HepG2 (cell line): Measurements from ENCODE around the gene SIVA1. TPM values are rescaled to one million over a fixed set of nuclear protein-coding genes. Genes with fewer than 3 reads are reported as not detected.
A peak's percentile ranks its signal among the peaks of the same experiment; 100 is the strongest.

ENCODE experiments used
- AHR ChIP-seq: IDR thresholded peaks from 2 replicates; pipeline ENCODE4 v1.6.1; 2018; ENCODE audit warnings: missing genetic modification reagents, missing compliant biosample characterization
- AKAP8 ChIP-seq: sonication (generic); formaldehyde crosslinking; IDR thresholded peaks from 2 replicates; pipeline ENCODE4 v1.5.1; 2020; ENCODE audit warnings: mild to moderate bottlenecking, missing genetic modification reagents
- ARHGAP35 ChIP-seq: sonication (generic); formaldehyde crosslinking; IDR thresholded peaks from 2 replicates; pipeline ENCODE4 v1.9.0; 2022; ENCODE audit warnings: mild to moderate bottlenecking, inconsistent platforms, moderate library complexity, missing genetic modification reagents, borderline replicate concordance
- CENPT ChIP-seq: sonication (generic); formaldehyde crosslinking; IDR thresholded peaks from 2 replicates; pipeline ENCODE4 v1.8.0; 2022; ENCODE audit warnings: low read depth, mild to moderate bottlenecking, moderate library complexity, missing genetic modification reagents
- CENPX ChIP-seq: sonication (generic); formaldehyde crosslinking; IDR thresholded peaks from 2 replicates; pipeline ENCODE4 v1.9.0; 2021; ENCODE audit warnings: mild to moderate bottlenecking, missing genetic modification reagents, moderate library complexity
- HMGA1 ChIP-seq: sonication (generic); formaldehyde crosslinking; conservative IDR thresholded peaks from 2 replicates; pipeline ENCODE4 v1.4.0; 2020; ENCODE audit warnings: missing genetic modification reagents
- HOXA3 ChIP-seq: sonication (generic); formaldehyde crosslinking; IDR thresholded peaks from 2 replicates; pipeline ENCODE4 v1.5.0; 2020; ENCODE audit warnings: missing genetic modification reagents
- LRRFIP1 ChIP-seq: sonication (generic); formaldehyde crosslinking; conservative IDR thresholded peaks from 2 replicates; pipeline ENCODE4 v1.4.0; 2020; ENCODE audit warnings: missing genetic modification reagents
- MYNN ChIP-seq: sonication (generic); formaldehyde crosslinking; IDR thresholded peaks from 2 replicates; pipeline ENCODE4 v1.4.0; 2020; ENCODE audit warnings: mild to moderate bottlenecking, low read depth, missing genetic modification reagents
- PHF8 ChIP-seq: sonication (generic); formaldehyde crosslinking; IDR thresholded peaks from 2 replicates; pipeline ENCODE4 v1.5.0; 2020; ENCODE audit warnings: missing genetic modification reagents
- REPIN1 ChIP-seq: sonication (generic); formaldehyde crosslinking; IDR thresholded peaks from 2 replicates; pipeline ENCODE4 v1.8.0; 2022; ENCODE audit warnings: missing genetic modification reagents, low read depth, mild to moderate bottlenecking, borderline replicate concordance
- SOX13 ChIP-seq, 3 experiments: fragments of 450-650 bp in 1 of 3; sonication (generic) in 1 of 3; formaldehyde crosslinking in 1 of 3; IDR thresholded peaks in 2 of 3; conservative IDR thresholded peaks in 1 of 3; 2 replicates each; pipeline versions ENCODE4 v1.5.0 to v1.6.1; 2016 to 2020; ENCODE audit warnings: antibody characterized with exemption in 1 of 3, mild to moderate bottlenecking in 1 of 3, missing compliant biosample characterization in 1 of 3, missing genetic modification reagents in 1 of 3, moderate library complexity in 1 of 3
- TARDBP ChIP-seq: sonication (generic); formaldehyde crosslinking; IDR thresholded peaks from 2 replicates; pipeline ENCODE4 v1.8.0; 2022; ENCODE audit warnings: mild to moderate bottlenecking, missing genetic modification reagents
- TEAD3 ChIP-seq: optimal IDR thresholded peaks from 2 replicates; pipeline ENCODE3; 2016; ENCODE audit warnings: borderline replicate concordance
- ZNF18 ChIP-seq: sonication (generic); formaldehyde crosslinking; IDR thresholded peaks from 2 replicates; pipeline ENCODE4 v1.8.0; 2022; ENCODE audit warnings: mild to moderate bottlenecking, missing genetic modification reagents; ENCODE audit not compliant: insufficient replicate concordance
- ZNF20 ChIP-seq: sonication (generic); formaldehyde crosslinking; IDR thresholded peaks from 2 replicates; pipeline ENCODE4 v1.4.0; 2020; ENCODE audit warnings: mild to moderate bottlenecking, moderate library complexity, missing genetic modification reagents
- ZNF263 ChIP-seq: sonication (generic); formaldehyde crosslinking; IDR thresholded peaks from 2 replicates; pipeline ENCODE4 v1.4.0; 2020; ENCODE audit warnings: missing genetic modification reagents
- ZNF33A ChIP-seq: sonication (generic); formaldehyde crosslinking; IDR thresholded peaks from 2 replicates; pipeline ENCODE4 v1.5.1; 2020; ENCODE audit warnings: missing genetic modification reagents, mild to moderate bottlenecking, moderate library complexity, borderline replicate concordance
- ZNF432 ChIP-seq: sonication (generic); formaldehyde crosslinking; IDR thresholded peaks from 2 replicates; pipeline ENCODE4 v1.5.0; 2020; ENCODE audit warnings: missing genetic modification reagents, mild to moderate bottlenecking, borderline replicate concordance
- ZNF747 ChIP-seq: sonication (generic); formaldehyde crosslinking; IDR thresholded peaks from 2 replicates; pipeline ENCODE4 v1.8.1; 2023; ENCODE audit warnings: missing genetic modification reagents, mild to moderate bottlenecking, borderline replicate concordance
- ZNF766 ChIP-seq: sonication (generic); formaldehyde crosslinking; IDR thresholded peaks from 2 replicates; pipeline ENCODE4 v1.5.0; 2020; ENCODE audit warnings: missing genetic modification reagents, borderline replicate concordance
- ZNF773 ChIP-seq: sonication (generic); formaldehyde crosslinking; IDR thresholded peaks from 2 replicates; pipeline ENCODE4 v1.4.0; 2020; ENCODE audit warnings: missing genetic modification reagents, borderline replicate concordance
- ZNF816 ChIP-seq: sonication (generic); formaldehyde crosslinking; IDR thresholded peaks from 2 replicates; pipeline ENCODE4 v1.8.0; 2022; ENCODE audit warnings: missing genetic modification reagents, mild to moderate bottlenecking, borderline replicate concordance
- ZSCAN22 ChIP-seq: sonication (generic); formaldehyde crosslinking; IDR thresholded peaks from 2 replicates; pipeline ENCODE4 v1.4.0; 2020; ENCODE audit warnings: mild to moderate bottlenecking, missing genetic modification reagents
- polyA plus RNA-seq, 8 experiments: library from polyadenylated mRNA; depleted of rRNA in 3 of 8; stranded (reverse) in 7 of 8; unstranded in 1 of 8; fragments of >200 nt; fragmentation: Illumina TruSeq in 4 of 8; extraction: Trizol in 4 of 8; gene quantifications; 2 replicates each; pipeline versions ENCODE4 v1.2.1 to v1.2.3, GENCODE V29; 2011 to 2016; ENCODE audit warnings: low read depth in 4 of 8, missing spikeins in 1 of 8, mixed read lengths in 1 of 8; ENCODE audit not compliant: insufficient read depth in 1 of 8
- total RNA-seq, 5 experiments: library from RNA; depleted of rRNA; stranded (reverse); fragments of >200 nt; fragmentation: Illumina TruSeq; extraction: Trizol; gene quantifications; 2 replicates each; pipeline ENCODE4 v1.2.3, GENCODE V29; 2016; ENCODE audit warnings: low read depth in 1 of 5

SIVA1 gene
- total and polyA plus RNA-seq, 2 of the 13 experiments (the other 11 are each of a cell fraction or from before 2014, with no cell fraction given), result 123 to 186 TPM

- TF ChIP-seq ZSCAN22 (CRISPR knock-in tag) (no peak), MYNN (no peak), ZNF773 (CRISPR knock-in tag) (no peak), AHR (CRISPR knock-in tag) (no peak), REPIN1 (CRISPR knock-in tag) (0 out of 2 replicates have a peak, but pooled peaks have one; percentile 28), HMGA1 (no peak), ZNF432 (CRISPR knock-in tag) (no peak), ZNF747 (peak; percentile 69; the same call in 1 of the 2 replicates), AKAP8 (CRISPR knock-in tag) (peak; percentile 96), CENPT (CRISPR knock-in tag) (0 out of 2 replicates have a peak, but pooled peaks have one; percentile 64), ZNF33A (no peak), TARDBP (CRISPR knock-in tag) (peak; percentile 73; the same call in 1 of the 2 replicates), HOXA3 (CRISPR knock-in tag) (peak; percentile 63; the same call in 1 of the 2 replicates), ZNF766 (no peak), PHF8 (CRISPR knock-in tag) (no peak; the same call in 1 of the 2 replicates), TEAD3 (CRISPR knock-in tag) (peak; percentile 79), ZNF20 (CRISPR knock-in tag) (no peak), LRRFIP1 (CRISPR knock-in tag) (no peak), ZNF263 (CRISPR knock-in tag) (peak; percentile 42; the same call in 1 of the 2 replicates), SOX13 (IDR thresholded peaks at IDR 0.05) (no peak), SOX13 (CRISPR knock-in tag; conservative IDR thresholded peaks at IDR 0.05 in 1 of 2, IDR thresholded peaks at IDR 0.05 in 1 of 2) (0 out of 4 replicates have a peak, but pooled peaks of 1 of the 2 experiments have one; percentile 21), ARHGAP35 (CRISPR knock-in tag) (no peak), ZNF816 (no peak), ZNF18 (CRISPR knock-in tag) (peak; percentile 89), CENPX (CRISPR knock-in tag) (no peak)
These were observed 3.8 kb upstream of the SIVA1 start (continued) for GRCh38 chr14:104749111-104749649.
